Karpas-422 (cell line): ENCODE measurements around the gene CDK16. TPM values are rescaled to one million over a fixed set of nuclear protein-coding genes. Genes with fewer than 3 reads are reported as not detected.

Experiments
- DNase-seq: peaks from one replicate; pipeline ENCODE4 v3.0.0-alpha.2; 2015
- H2AFZ ChIP-seq: fragments of 200-600 bp; sonication (generic); 2 replicates; pipeline ENCODE4 v1.6.1; 2014; ENCODE audit warnings: antibody characterized with exemption, low read length, mixed read lengths
- H3K27ac ChIP-seq: fragments of 200-600 bp; sonication (generic); 2 replicates; pipeline ENCODE4 v1.5.1; 2014; ENCODE audit warnings: mild to moderate bottlenecking, low read length, moderate library complexity
- H3K27me3 ChIP-seq: fragments of 200-600 bp; sonication (generic); 2 replicates; pipeline ENCODE4 v1.6.1; 2014; ENCODE audit warnings: low read length, mixed read lengths
- H3K36me3 ChIP-seq: fragments of 200-600 bp; sonication (generic); 2 replicates; pipeline ENCODE4 v1.6.1; 2014; ENCODE audit warnings: low read length, mixed read lengths; ENCODE audit not compliant: insufficient read depth
- H3K4me1 ChIP-seq: fragments of 200-600 bp; sonication (generic); 2 replicates; pipeline ENCODE4 v1.6.1; 2014; ENCODE audit warnings: mild to moderate bottlenecking, low read length, mixed read lengths
- H3K4me2 ChIP-seq: fragments of 200-600 bp; sonication (generic); 2 replicates; pipeline ENCODE4 v1.6.1; 2014; ENCODE audit warnings: low read length, low read depth, mild to moderate bottlenecking; ENCODE audit not compliant: poor library complexity, severe bottlenecking
- H3K4me3 ChIP-seq: fragments of 200-600 bp; sonication (generic); 2 replicates; pipeline ENCODE4 v1.5.1; 2014; ENCODE audit warnings: mild to moderate bottlenecking, antibody characterized with exemption, low read length, mixed read lengths
- H3K79me2 ChIP-seq: fragments of 200-600 bp; sonication (generic); 2 replicates; pipeline ENCODE4 v1.6.1; 2014; ENCODE audit warnings: mild to moderate bottlenecking, low read length, mixed read lengths
- H3K9ac ChIP-seq: fragments of 200-600 bp; sonication (generic); 2 replicates; pipeline ENCODE4 v1.6.0; 2014; ENCODE audit warnings: low read length
- H3K9me2 ChIP-seq: fragments of 200-600 bp; sonication (generic), shearing (Covaris generic); replicated peaks from 2 replicates; pipeline ENCODE4 v1.6.0; 2014; ENCODE audit warnings: mild to moderate bottlenecking, low read length, moderate library complexity; ENCODE audit not compliant: insufficient read depth
- H3K9me3 ChIP-seq: fragments of 300-700, 200-600 bp; sonication (generic); 2 replicates; pipeline ENCODE4 v1.6.1; 2014; ENCODE audit warnings: low read length, mixed read lengths
- H4K20me1 ChIP-seq: fragments of 200-600 bp; sonication (generic); 2 replicates; pipeline ENCODE4 v1.6.1; 2014; ENCODE audit warnings: mild to moderate bottlenecking, antibody characterized with exemption, low read length, low read depth; ENCODE audit not compliant: insufficient read depth
- total RNA-seq: library from RNA; depleted of rRNA; stranded (reverse); fragments of >200 nt; shearing (Covaris generic); gene quantifications from 2 replicates; pipeline ENCODE4 v1.2.3, GENCODE V29; 2014; ENCODE audit warnings: low replicate concordance

The CDK16 gene
- total RNA-seq, 1 experiment from 2014 or later: 45.4 TPM

DNA sequence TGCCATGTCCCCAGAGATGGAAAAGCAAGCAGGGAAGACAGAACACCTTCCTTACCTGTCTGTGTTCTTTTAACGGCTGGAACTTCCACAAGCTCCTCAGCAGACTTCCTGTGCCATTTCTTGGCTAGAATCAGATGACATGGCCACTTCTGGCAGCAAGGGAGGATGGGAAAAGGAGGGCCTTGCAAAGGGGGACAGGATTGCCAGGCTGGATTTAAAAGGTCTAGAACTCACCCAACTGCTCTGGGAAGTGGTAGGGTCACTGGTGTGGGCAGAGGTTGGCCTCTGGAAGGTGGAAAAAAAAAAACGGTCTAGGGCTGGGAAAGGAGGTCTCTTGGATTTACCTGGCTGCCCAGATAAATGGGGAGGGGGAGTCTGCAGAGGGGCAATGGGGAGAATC, 12.7 kb downstream of the CDK16 start:
- H4K20me1 ChIP-seq: no peaks in the 10 kb centered on the region
- H3K9me3 ChIP-seq: no peaks in the 10 kb centered on the region
- H3K36me3 ChIP-seq: peaks cover 27% of the 10 kb centered on the region
- no peaks in the 10 kb centered on the region for H3K27me3 ChIP-seq
- peaks cover 24% of the 10 kb centered on the region for H3K79me2 ChIP-seq
- H3K27ac ChIP-seq: no peak overlapping the region
- H3K4me3 ChIP-seq: no peak overlapping the region
- H3K9ac ChIP-seq: no peak overlapping the region
- DNase-seq: no peak
- no peaks in the 10 kb centered on the region for H3K9me2 ChIP-seq
- peaks cover 14% of the 10 kb centered on the region for H3K4me1 ChIP-seq
- no peak overlapping the region for H2AFZ ChIP-seq
- H3K4me2 ChIP-seq: no peak overlapping the region

DNA sequence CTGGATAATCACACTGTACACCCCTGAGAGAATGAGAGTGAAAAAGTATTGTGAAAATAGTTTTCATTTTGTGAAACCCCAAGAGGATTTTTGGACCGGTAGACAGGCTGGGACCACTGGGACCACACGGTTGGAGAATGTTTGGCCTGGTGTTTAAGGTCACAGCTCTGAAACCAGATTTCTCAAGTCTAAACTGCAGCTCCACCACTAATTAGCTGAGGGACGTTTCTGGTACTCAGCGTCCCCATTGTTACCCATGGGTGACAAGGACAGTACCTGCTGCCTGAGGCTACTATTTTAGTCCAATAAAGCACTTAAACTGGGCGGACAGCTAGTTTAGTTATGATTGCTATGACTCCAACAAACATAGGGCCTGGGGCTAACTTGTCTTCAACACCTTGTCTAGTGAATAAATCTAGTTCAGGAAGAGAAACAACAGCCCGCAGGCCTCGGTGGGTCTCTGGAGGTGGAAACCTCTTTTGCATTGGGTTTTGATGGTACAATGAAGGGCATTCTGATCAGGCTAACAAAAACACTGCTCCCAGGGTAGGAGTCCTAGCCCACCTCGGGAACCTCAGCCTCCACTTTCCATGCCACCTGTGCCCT, 13.8 kb downstream of the CDK16 start:
- peak overlapping the region; percentile 74 for H3K4me3 ChIP-seq
- H3K36me3 ChIP-seq: peaks cover 19% of the 10 kb centered on the region
- H3K27me3 ChIP-seq: no peaks in the 10 kb centered on the region
- no peaks in the 10 kb centered on the region for H4K20me1 ChIP-seq
- peak overlapping the region; percentile 76 for H3K4me2 ChIP-seq
- DNase-seq: peak; percentile 46
- peak overlapping the region; percentile 89 for H3K9ac ChIP-seq
- H3K4me1 ChIP-seq: peaks cover 14% of the 10 kb centered on the region
- peak overlapping the region; percentile 75 for H3K27ac ChIP-seq
- no peaks in the 10 kb centered on the region for H3K9me2 ChIP-seq
- no peak overlapping the region for H2AFZ ChIP-seq
- H3K79me2 ChIP-seq: peaks cover 36% of the 10 kb centered on the region
- no peaks in the 10 kb centered on the region for H3K9me3 ChIP-seq

GRCh38 chrX:47232803-47233332, 14.4 kb downstream of the CDK16 start, which contains the start of gene USP11:
Gene USP11, plus strand, starts transcription at chrX:47233009. Its CDS starts 35 bp downstream, at chrX:47233044.
- peak; percentile 90 for DNase-seq
- Histone ChIP-seq H3K79me2 (peaks cover 41% of the 10 kb centered on the region), H3K4me3 (peak within 1 kb of the TSS; percentile 74), H3K9me2 (no peaks in the 10 kb centered on the region), H3K4me1 (peaks cover 14% of the 10 kb centered on the region), H2AFZ (no peak within 1 kb of the TSS), H3K36me3 (peaks cover 15% of the 10 kb centered on the region), H3K27ac (peak within 1 kb of the TSS; percentile 88), H3K27me3 (no peaks in the 10 kb centered on the region), H3K9me3 (no peaks in the 10 kb centered on the region), H4K20me1 (no peaks in the 10 kb centered on the region), H3K9ac (peak within 1 kb of the TSS; percentile 89), H3K4me2 (peak within 1 kb of the TSS; percentile 80)

- H3K9me3 ChIP-seq: no peaks in the 10 kb centered on the region
- H2AFZ ChIP-seq: no peak overlapping the region
- H3K27ac ChIP-seq: peak overlapping the region; percentile 88
- H3K79me2 ChIP-seq: peaks cover 43% of the 10 kb centered on the region
- H3K4me3 ChIP-seq: peak overlapping the region; percentile 74
- peaks cover 14% of the 10 kb centered on the region for H3K4me1 ChIP-seq
- H4K20me1 ChIP-seq: no peaks in the 10 kb centered on the region
- no peaks in the 10 kb centered on the region for H3K9me2 ChIP-seq
- peak overlapping the region; percentile 80 for H3K4me2 ChIP-seq
- peak; percentile 97 for DNase-seq
- H3K36me3 ChIP-seq: peaks cover 9% of the 10 kb centered on the region
- H3K27me3 ChIP-seq: no peaks in the 10 kb centered on the region
- peak overlapping the region; percentile 89 for H3K9ac ChIP-seq
These were observed 15.0 kb downstream of the CDK16 start for GRCh38 chrX:47233333-47234113.

DNA sequence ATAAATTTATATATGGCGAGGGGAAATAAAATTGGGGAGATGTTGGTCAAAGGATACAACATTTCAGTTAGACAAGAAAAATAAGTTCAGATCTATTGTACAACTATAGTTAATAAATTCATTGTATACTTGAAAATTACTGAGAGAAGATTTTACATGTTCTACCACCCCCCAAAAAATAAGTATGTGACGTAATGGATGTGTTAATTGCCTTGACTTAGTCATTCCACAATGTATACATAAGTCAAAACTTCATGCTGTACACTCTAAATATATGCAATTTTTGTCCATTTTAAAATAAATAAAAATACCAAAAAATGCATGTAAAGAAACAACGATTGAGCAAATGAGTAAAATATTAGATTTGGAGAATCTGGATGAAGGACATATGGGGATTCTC, 16.1 kb downstream of the CDK16 start:
- no peaks in the 10 kb centered on the region for H3K27me3 ChIP-seq
- peak overlapping the region; percentile 80 for H3K4me2 ChIP-seq
- peak overlapping the region; percentile 78 for H3K9ac ChIP-seq
- peaks cover 44% of the 10 kb centered on the region for H3K79me2 ChIP-seq
- peak overlapping the region; percentile 68 for H3K4me3 ChIP-seq
- H3K4me1 ChIP-seq: peaks cover 14% of the 10 kb centered on the region
- no peaks in the 10 kb centered on the region for H4K20me1 ChIP-seq
- peak; percentile 53 for DNase-seq
- H3K27ac ChIP-seq: peak overlapping the region; percentile 88
- H2AFZ ChIP-seq: no peak overlapping the region
- peaks cover 5% of the 10 kb centered on the region; the same call in 1 of the 2 replicates for H3K36me3 ChIP-seq
- no peaks in the 10 kb centered on the region for H3K9me2 ChIP-seq
- no peaks in the 10 kb centered on the region for H3K9me3 ChIP-seq

- Histone ChIP-seq H3K9me2 (no peaks in the 10 kb centered on the region), H3K27me3 (no peaks in the 10 kb centered on the region), H3K4me2 (no peak overlapping the region), H2AFZ (no peak overlapping the region), H3K79me2 (peaks cover 44% of the 10 kb centered on the region), H3K36me3 (no peaks in the 10 kb centered on the region), H3K4me3 (no peak overlapping the region), H3K27ac (no peak overlapping the region), H4K20me1 (no peaks in the 10 kb centered on the region), H3K9me3 (no peaks in the 10 kb centered on the region), H3K4me1 (peaks cover 14% of the 10 kb centered on the region), H3K9ac (no peak overlapping the region)
- DNase-seq: no peak
These were observed 17.2 kb downstream of the CDK16 start for GRCh38 chrX:47235691-47236103.

GRCh38 chrX:47239199-47239598, 20.7 kb downstream of the CDK16 start:
- Histone ChIP-seq H4K20me1 (no peaks in the 10 kb centered on the region), H3K9ac (no peak overlapping the region), H2AFZ (no peak overlapping the region), H3K9me2 (no peaks in the 10 kb centered on the region), H3K27ac (no peak overlapping the region), H3K79me2 (peaks cover 39% of the 10 kb centered on the region), H3K27me3 (no peaks in the 10 kb centered on the region), H3K4me2 (no peak overlapping the region), H3K36me3 (no peaks in the 10 kb centered on the region), H3K4me1 (peaks cover 5% of the 10 kb centered on the region; the same call in 1 of the 2 replicates), H3K9me3 (no peaks in the 10 kb centered on the region), H3K4me3 (no peak overlapping the region)
- DNase-seq: no peak

DNA sequence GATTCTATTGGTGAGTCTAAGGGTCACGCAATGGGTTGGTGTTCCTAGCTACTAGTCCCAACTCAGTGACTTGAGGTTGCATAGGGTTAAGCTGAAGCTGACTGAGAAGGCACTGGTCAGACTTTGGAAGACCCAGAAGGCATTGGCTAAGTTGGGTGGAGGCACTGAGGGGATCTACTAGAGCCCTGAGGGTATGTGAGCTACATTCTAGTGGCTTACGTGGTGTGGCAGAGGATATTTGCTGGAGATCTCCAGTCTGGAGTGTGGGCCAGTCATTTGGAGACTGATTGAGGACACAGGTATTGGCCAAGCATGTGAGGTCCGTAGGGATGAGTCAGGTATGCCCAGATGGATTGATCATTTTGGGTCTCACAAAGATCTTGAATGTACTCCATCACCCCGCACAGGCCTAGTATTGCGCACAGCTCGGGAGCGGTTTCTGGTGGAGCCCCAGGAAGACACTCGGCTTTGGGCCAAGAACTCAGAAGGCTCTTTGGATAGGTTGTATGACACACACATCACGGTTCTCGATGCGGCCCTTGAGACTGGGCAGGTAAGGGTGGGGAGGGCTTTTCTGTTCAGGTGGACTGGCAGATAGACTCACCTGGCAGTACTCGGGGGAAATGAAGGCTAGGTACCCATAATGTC, 21.5 kb downstream of the CDK16 start:
- Histone ChIP-seq H3K4me1 (no peaks in the 10 kb centered on the region; the same call in 1 of the 2 replicates), H3K4me2 (no peak overlapping the region), H3K36me3 (no peaks in the 10 kb centered on the region), H3K79me2 (peaks cover 31% of the 10 kb centered on the region), H3K27me3 (no peaks in the 10 kb centered on the region), H2AFZ (no peak overlapping the region), H3K9me2 (no peaks in the 10 kb centered on the region), H3K9me3 (no peaks in the 10 kb centered on the region), H3K4me3 (no peak overlapping the region), H4K20me1 (no peaks in the 10 kb centered on the region), H3K9ac (no peak overlapping the region), H3K27ac (no peak overlapping the region)
- no peak for DNase-seq
